ENCODE measurements around the gene COL3A1.

The COL3A1 gene

GRCh38 chr2:188974164-188974563 lies at the start of gene COL3A1:
Gene COL3A1, plus strand, starts transcription at chr2:188974373. Its CDS starts 117 bp downstream, at chr2:188974490.
- Mint-ChIP-seq H3K27ac (no peak within 1 kb of the TSS), H3K4me3 (no peak within 1 kb of the TSS), H3K4me1 (no peaks in the 10 kb centered on the region), H3K36me3 (no peaks in the 10 kb centered on the region), H3K9me3 (no peaks in the 10 kb centered on the region)
- DNase-seq (ENCODE audit: low spot score in 2 of 2) (no peak), ATAC-seq (no peak)

DNA sequence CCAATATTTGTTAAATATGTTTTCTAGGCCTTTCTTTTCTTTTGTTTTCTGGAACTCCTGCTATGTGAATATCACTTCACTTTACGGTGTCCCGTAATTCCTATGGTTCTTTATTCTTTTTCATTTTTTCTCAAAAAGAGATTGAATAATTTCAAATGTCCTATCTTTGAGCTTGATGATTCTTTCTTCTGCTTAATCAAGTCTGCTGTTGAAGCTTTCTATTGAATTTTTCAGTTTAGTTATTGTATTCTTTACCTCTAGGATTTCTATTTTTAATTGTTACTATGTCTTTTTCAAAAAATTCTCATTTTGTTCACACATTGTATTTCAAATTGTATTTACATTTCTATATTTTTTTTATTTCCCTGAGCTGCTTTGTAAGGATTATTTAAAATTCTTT lies 45.5 kb upstream of the COL3A1 start:
- H3K4me1 Mint-ChIP-seq, result no peaks in the 10 kb centered on the region
- no peak overlapping the region for H3K4me3 Mint-ChIP-seq
- H3K9me3 Mint-ChIP-seq, result peaks cover 24% of the 10 kb centered on the region
- H3K36me3 Mint-ChIP-seq, result no peaks in the 10 kb centered on the region
- no peak overlapping the region for H3K27ac Mint-ChIP-seq
- ATAC-seq (no peak), DNase-seq (ENCODE audit: low spot score in 2 of 2) (no peak)

DNA sequence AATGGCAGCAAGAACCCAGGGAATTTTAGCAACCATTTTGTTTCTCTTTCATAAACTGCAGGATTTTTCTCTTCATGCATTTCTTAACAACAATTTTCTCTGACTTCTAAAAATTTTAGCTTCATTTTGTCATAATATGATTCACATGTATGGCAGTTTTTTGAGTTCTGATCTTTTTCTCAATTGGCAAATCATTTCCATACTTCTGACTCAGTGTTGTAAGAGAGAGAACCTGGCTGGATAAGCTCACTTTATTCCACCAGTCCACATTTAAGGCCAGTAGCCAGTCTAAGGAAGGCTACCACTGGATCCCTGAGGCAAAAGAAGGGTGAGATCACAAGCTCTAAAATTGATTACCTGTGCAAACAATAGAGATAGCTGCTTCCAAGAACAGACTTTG lies 42.8 kb upstream of the COL3A1 start:
- no peak for DNase-seq (ENCODE audit: low spot score in 2 of 2)
- Mint-ChIP-seq H3K27ac (no peak overlapping the region), H3K36me3 (no peaks in the 10 kb centered on the region), H3K9me3 (peaks cover 18% of the 10 kb centered on the region), H3K4me1 (no peaks in the 10 kb centered on the region), H3K4me3 (no peak overlapping the region)
- ATAC-seq, result no peak

DNA sequence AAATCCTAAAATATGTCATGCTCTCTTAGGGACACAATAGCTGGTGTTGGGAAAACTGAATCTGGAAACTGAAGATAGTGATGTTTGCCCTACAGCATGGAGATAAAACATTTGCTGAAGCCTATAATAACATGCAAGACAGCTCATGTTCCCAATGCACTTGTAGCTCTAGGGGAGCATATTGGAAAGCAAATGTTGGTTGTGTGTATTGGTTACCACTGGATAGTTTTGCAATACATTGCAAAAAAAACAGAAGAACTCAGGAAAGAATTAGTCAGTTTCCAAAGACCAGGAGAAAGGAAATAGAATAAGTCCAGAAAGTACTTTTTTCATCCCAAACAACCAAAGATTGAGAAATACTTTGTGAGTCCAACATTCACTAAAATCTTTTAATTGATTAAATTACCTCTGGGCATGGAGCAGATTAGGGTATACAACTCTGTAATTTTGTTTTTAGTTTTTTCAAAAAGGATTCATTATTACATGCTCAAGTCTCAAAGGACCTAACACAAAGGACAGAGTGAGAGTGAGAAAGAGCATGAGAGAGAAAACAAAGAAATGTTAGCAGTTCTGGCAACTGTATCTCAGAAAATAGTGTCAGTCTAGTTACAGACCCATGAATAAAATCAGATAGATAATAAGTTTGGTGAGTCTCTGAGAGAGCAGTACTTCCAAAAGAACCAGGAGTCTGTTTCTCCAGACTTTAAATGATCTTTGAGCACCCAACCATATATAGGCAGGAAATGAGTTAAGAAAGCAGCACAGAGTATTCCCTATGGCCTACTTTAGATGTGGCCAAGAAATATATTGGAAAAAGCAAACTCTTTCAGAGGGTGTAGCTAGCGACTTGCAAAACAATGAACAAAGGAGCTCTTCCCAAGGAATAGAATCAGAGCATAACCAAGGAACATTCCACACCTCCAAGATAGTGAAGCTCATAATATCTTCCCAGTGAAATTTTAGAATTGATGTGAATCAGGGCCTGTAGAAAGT lies 36.6 kb upstream of the COL3A1 start:
- no peak overlapping the region for H3K27ac Mint-ChIP-seq
- no peaks in the 10 kb centered on the region for H3K4me1 Mint-ChIP-seq
- DNase-seq (ENCODE audit: low spot score in 2 of 2) (no peak), ATAC-seq (no peak)
- H3K36me3 Mint-ChIP-seq, result no peaks in the 10 kb centered on the region
- H3K4me3 Mint-ChIP-seq, result no peak overlapping the region
- H3K9me3 Mint-ChIP-seq, result no peaks in the 10 kb centered on the region

GRCh38 chr2:188940171-188940570 lies 34.0 kb upstream of the COL3A1 start:
- no peaks in the 10 kb centered on the region for H3K9me3 Mint-ChIP-seq
- DNase-seq (ENCODE audit: low spot score in 2 of 2), result no peak
- H3K27ac Mint-ChIP-seq, result no peak overlapping the region
- no peaks in the 10 kb centered on the region for H3K4me1 Mint-ChIP-seq
- no peaks in the 10 kb centered on the region for H3K36me3 Mint-ChIP-seq
- H3K4me3 Mint-ChIP-seq, result no peak overlapping the region
- no peak for ATAC-seq

- Mint-ChIP-seq H3K36me3 (no peaks in the 10 kb centered on the region), H3K9me3 (no peaks in the 10 kb centered on the region), H3K27ac (no peak overlapping the region), H3K4me3 (no peak overlapping the region), H3K4me1 (no peaks in the 10 kb centered on the region)
- DNase-seq (ENCODE audit: low spot score in 2 of 2), result no peak
- ATAC-seq, result no peak
Measured at GRCh38 chr2:188944442-188944841, 29.7 kb upstream of the COL3A1 start.

GRCh38 chr2:188949046-188949818 lies 24.9 kb upstream of the COL3A1 start:
- DNase-seq (ENCODE audit: low spot score in 2 of 2) (no peak), ATAC-seq (no peak)
- Mint-ChIP-seq H3K27ac (no peak overlapping the region), H3K4me3 (no peak overlapping the region), H3K9me3 (peaks cover 4% of the 10 kb centered on the region), H3K4me1 (no peaks in the 10 kb centered on the region), H3K36me3 (no peaks in the 10 kb centered on the region)

- H3K27ac Mint-ChIP-seq, result no peak overlapping the region
- H3K4me1 Mint-ChIP-seq, result no peaks in the 10 kb centered on the region
- ATAC-seq, result no peak
- H3K9me3 Mint-ChIP-seq, result peaks cover 6% of the 10 kb centered on the region
- no peak for DNase-seq (ENCODE audit: low spot score in 2 of 2)
- H3K36me3 Mint-ChIP-seq, result no peaks in the 10 kb centered on the region
- no peak overlapping the region for H3K4me3 Mint-ChIP-seq
Measured at GRCh38 chr2:188952901-188953300, 21.3 kb upstream of the COL3A1 start.

DNA sequence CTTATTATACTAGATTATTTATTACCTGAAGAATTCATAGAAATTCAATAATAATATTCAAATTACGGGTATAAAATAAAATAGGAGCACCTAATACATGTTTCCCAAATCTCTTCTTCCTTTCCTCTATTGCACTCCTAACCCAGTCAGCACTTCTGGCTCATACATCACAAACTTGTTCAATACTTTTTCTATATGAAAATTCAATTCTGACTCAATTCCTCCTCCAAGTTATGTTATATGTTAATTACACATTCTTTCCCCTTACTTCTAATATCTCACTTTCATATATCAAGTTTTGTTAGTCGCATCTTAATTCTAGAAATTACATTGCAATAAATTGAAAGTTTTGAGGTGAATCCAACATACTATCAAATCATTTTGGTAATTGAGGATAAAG lies 17.9 kb upstream of the COL3A1 start:
- H3K27ac Mint-ChIP-seq, result no peak overlapping the region
- ATAC-seq, result no peak

DNA sequence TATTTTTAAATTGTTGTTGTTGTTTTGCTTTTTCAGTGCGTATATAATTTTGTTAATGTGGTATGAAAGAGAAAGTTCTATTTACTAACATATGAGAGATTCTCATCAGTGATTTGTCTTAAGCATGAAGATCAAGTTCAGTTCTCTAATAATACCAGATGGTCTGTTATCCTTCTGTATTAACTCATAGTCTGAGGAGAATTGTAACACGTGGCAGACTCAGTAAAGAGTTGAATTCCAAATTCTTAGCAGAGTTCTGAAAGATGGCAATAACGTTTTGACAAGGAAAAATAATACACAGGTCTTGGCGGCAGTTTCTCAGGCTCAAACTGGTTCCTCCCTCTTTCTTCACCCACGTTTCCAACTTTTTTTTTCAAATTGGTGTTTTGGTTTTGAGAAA lies 17.2 kb upstream of the COL3A1 start:
- no peak overlapping the region for H3K4me3 Mint-ChIP-seq
- DNase-seq (ENCODE audit: low spot score in 2 of 2), result no peak
- H3K9me3 Mint-ChIP-seq, result peaks cover 8% of the 10 kb centered on the region
- no peaks in the 10 kb centered on the region for H3K4me1 Mint-ChIP-seq
- no peak overlapping the region for H3K27ac Mint-ChIP-seq
- ATAC-seq, result no peak
- no peaks in the 10 kb centered on the region for H3K36me3 Mint-ChIP-seq

More for the DNA sequence above, 17.9 kb upstream of the COL3A1 start:
- Mint-ChIP-seq H3K4me3 (no peak overlapping the region), H3K4me1 (no peaks in the 10 kb centered on the region), H3K36me3 (no peaks in the 10 kb centered on the region), H3K9me3 (peaks cover 2% of the 10 kb centered on the region)
- DNase-seq (ENCODE audit: low spot score in 2 of 2), result no peak

GRCh38 chr2:188957646-188958045 lies 16.5 kb upstream of the COL3A1 start:
- ATAC-seq, result no peak
- DNase-seq (ENCODE audit: low spot score in 2 of 2), result no peak
- H3K9me3 Mint-ChIP-seq, result peaks cover 9% of the 10 kb centered on the region
- no peaks in the 10 kb centered on the region for H3K4me1 Mint-ChIP-seq
- H3K4me3 Mint-ChIP-seq, result no peak overlapping the region
- H3K36me3 Mint-ChIP-seq, result no peaks in the 10 kb centered on the region
- H3K27ac Mint-ChIP-seq, result no peak overlapping the region

DNA sequence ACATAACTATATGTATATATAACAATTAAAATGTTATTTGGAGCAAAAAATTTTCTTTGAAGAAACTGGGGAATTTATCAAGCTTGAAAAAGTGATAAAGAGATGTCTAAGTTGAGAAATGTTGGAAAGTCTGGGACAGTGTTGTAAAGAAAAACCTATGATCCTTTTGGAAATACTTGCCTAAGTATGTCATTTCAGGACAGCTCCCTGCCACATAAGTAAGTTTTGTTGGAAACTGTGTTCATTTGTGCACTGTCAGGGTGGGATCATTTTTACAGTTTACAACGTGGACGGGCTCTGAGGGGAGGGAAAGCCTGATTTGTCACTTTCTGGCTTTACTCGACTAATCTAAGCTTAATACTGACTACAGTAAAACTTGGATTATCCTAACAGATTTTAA lies 10.4 kb upstream of the COL3A1 start:
- Mint-ChIP-seq H3K4me3 (no peak overlapping the region), H3K27ac (no peak overlapping the region), H3K4me1 (no peaks in the 10 kb centered on the region), H3K36me3 (no peaks in the 10 kb centered on the region), H3K9me3 (peaks cover 7% of the 10 kb centered on the region)
- DNase-seq (ENCODE audit: low spot score in 2 of 2) (no peak), ATAC-seq (no peak)

DNA sequence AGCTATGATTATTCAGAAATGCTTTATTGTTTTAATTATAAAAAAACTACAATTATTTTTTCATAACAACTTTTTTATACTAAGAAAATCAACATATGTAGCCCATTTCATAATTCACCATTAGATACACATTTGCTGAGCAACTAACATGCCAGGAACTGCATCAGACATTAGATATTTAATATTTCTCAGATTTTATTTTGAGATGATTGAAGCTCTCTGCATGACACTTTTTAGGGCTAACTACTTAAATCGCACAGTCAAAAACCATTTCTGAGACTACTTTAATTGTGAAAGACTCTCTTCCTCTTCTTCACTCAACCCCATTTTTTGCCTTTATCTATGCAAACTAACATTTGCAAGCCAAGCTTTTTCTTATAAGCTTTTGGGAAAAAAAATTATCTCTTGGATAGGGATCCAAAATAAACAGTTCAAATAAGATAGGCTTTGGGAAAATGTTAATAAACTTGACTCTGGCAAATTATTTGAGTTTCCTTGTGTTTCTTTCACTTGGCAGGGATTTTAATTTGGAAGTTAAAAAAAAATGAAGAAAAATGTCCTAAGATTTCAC lies 9.1 kb upstream of the COL3A1 start:
- H3K4me1 Mint-ChIP-seq, result no peaks in the 10 kb centered on the region
- ATAC-seq (no peak), DNase-seq (ENCODE audit: low spot score in 2 of 2) (no peak)
- no peak overlapping the region for H3K27ac Mint-ChIP-seq
- H3K4me3 Mint-ChIP-seq, result no peak overlapping the region
- peaks cover 7% of the 10 kb centered on the region for H3K9me3 Mint-ChIP-seq
- H3K36me3 Mint-ChIP-seq, result no peaks in the 10 kb centered on the region

GRCh38 chr2:188965563-188965962 lies 8.6 kb upstream of the COL3A1 start:
- Mint-ChIP-seq H3K36me3 (no peaks in the 10 kb centered on the region), H3K4me3 (no peak overlapping the region), H3K27ac (no peak overlapping the region), H3K4me1 (no peaks in the 10 kb centered on the region), H3K9me3 (peaks cover 7% of the 10 kb centered on the region)
- ATAC-seq (no peak), DNase-seq (ENCODE audit: low spot score in 2 of 2) (no peak)

DNA sequence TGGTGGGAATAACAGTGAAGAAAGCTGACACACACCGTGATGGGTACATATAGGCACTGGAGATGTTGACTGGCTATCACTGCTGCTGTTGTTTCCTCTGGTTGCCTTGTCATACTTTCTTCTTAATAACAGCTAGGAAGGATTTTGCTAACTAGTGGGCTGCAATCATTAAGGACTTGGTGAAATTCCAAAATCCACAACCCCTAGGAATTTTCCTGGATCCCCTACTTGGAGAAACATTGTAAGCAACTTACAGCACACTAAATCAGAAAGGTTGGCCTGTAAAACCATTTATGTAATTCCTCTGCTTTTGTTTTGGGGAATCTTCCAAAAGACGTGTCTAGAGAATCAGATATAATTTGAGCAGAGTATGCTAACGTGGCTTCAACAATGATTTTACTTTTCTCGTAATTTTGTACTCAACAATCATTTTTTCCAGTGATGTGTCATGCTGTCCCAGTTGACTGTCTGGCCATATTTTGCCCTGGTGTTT lies 8.0 kb upstream of the COL3A1 start:
- H3K9me3 Mint-ChIP-seq, result peaks cover 7% of the 10 kb centered on the region
- ATAC-seq (no peak), DNase-seq (ENCODE audit: low spot score in 2 of 2) (no peak)
- H3K4me3 Mint-ChIP-seq, result no peak overlapping the region
- no peak overlapping the region for H3K27ac Mint-ChIP-seq
- no peaks in the 10 kb centered on the region for H3K36me3 Mint-ChIP-seq
- no peaks in the 10 kb centered on the region for H3K4me1 Mint-ChIP-seq

Data from stimulated activated effector memory CD8-positive, alpha-beta T cell treated with anti-CD3 and anti-CD28 coated beads, Interleukin-12 subunit alpha, Interleukin-12 subunit beta, amount 100 ng/mL, for 72 hours (primary cell).